DOHH2 (cell line): ENCODE results near the gene PRR14.

ENCODE experiments used
- H3F3A ChIP-seq: fragments of 200-600 bp; sonication (generic), shearing (Covaris generic); 2 replicates; pipeline ENCODE4 v1.6.0; 2016; ENCODE audit warnings: antibody characterized with exemption, mild to moderate bottlenecking; ENCODE audit not compliant: control insufficient read depth, insufficient read depth
- H3K27ac ChIP-seq: fragments of 200-600 bp; sonication (generic); 2 replicates; pipeline ENCODE4 v1.5.1; 2014; ENCODE audit warnings: low read depth, mild to moderate bottlenecking, low read length, moderate library complexity
- H3K27me3 ChIP-seq: fragments of 200-600 bp; sonication (generic); 2 replicates; pipeline ENCODE4 v1.6.1; 2014; ENCODE audit warnings: mild to moderate bottlenecking, low read length, mixed read lengths; ENCODE audit not compliant: control insufficient read depth
- H3K36me3 ChIP-seq: fragments of 200-600 bp; sonication (generic); 2 replicates; pipeline ENCODE4 v1.6.1; 2014; ENCODE audit warnings: mild to moderate bottlenecking, low read length, moderate library complexity, mixed read lengths; ENCODE audit not compliant: control insufficient read depth
- H3K4me1 ChIP-seq: fragments of 200-600 bp; sonication (generic); 2 replicates; pipeline ENCODE4 v1.6.1; 2014; ENCODE audit warnings: mild to moderate bottlenecking, low read length, mixed read lengths; ENCODE audit not compliant: control insufficient read depth
- H3K4me2 ChIP-seq: fragments of 200-600 bp; sonication (generic); 2 replicates; pipeline ENCODE4 v1.6.0; 2014; ENCODE audit warnings: mild to moderate bottlenecking, low read length, moderate library complexity
- H3K4me3 ChIP-seq: fragments of 200-600 bp; sonication (generic); 2 replicates; pipeline ENCODE4 v1.5.1; 2014; ENCODE audit warnings: mild to moderate bottlenecking, low read length, mixed read lengths
- H3K79me2 ChIP-seq: fragments of 200-600 bp; sonication (generic); 2 replicates; pipeline ENCODE4 v1.6.1; 2014; ENCODE audit warnings: mild to moderate bottlenecking, low read length, mixed read lengths; ENCODE audit not compliant: control insufficient read depth
- H3K9me2 ChIP-seq: fragments of 200-600 bp; sonication (generic); replicated peaks from 2 replicates; pipeline ENCODE4 v1.6.1; 2014; ENCODE audit warnings: mild to moderate bottlenecking, low read length, mixed read lengths; ENCODE audit not compliant: control insufficient read depth
- H3K9me3 ChIP-seq: fragments of 200-600 bp; sonication (generic); 2 replicates; pipeline ENCODE4 v1.6.1; 2014; ENCODE audit warnings: antibody characterized with exemption, low read length, mixed read lengths; ENCODE audit not compliant: control insufficient read depth, insufficient read depth
- H4K20me1 ChIP-seq: fragments of 200-600 bp; sonication (generic); 2 replicates; pipeline ENCODE4 v1.6.0; 2014; ENCODE audit warnings: low read depth, mild to moderate bottlenecking, antibody characterized with exemption, low read length, moderate library complexity; ENCODE audit not compliant: control insufficient read depth, insufficient read depth
- EZH2phosphoT487 ChIP-seq: fragments of 200-600 bp; sonication (generic); IDR thresholded peaks from 2 replicates; pipeline ENCODE4 v1.6.1; 2017; ENCODE audit warnings: borderline replicate concordance, mild to moderate bottlenecking, antibody characterized with exemption, low read length, moderate library complexity, mixed read lengths
- TF ChIP-seq, protein P1 (sequence below): fragments of 200-600 bp; sonication (generic); IDR thresholded peaks from one replicate; pipeline ENCODE4 v1.5.1; 2014; ENCODE audit warnings: antibody characterized with exemption, mild to moderate bottlenecking, low read depth, low read length; ENCODE audit not compliant: poor library complexity, severe bottlenecking

Gene PRR14

DNA sequence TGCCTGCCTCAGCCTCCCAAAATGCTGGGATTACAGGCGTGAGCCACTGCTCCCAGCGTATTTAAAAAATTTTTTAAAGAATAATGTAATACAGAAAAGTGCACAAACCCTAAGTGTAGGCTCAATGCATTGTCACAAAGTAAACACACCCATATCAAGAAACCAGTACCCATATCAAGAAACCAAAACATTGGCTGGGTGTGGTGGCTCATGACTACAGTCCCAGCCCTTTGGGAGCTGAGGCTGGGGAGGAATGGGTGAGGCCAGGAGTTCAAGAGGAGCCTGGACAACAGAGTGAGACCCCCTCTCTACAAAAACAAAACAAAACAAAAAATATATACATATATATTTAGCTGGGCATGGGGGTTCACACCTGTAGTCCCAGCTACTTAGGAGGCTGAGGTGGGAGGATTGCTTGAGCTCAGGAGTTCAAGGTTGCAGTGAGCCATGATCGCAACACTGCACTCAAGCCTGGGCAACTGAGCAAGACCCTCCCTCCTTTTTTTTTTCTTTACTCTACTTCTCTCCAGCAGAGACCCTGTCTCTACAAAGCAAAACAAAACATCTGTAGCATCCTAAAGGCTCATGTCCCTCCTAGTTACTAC lies 9.3 kb upstream of the PRR14 start:
- Histone ChIP-seq H3K4me1 (0 out of 2 replicates have a peak, but pooled peaks cover under 1% of the 10 kb centered on the region), H3F3A (0 out of 2 replicates have a peak, but pooled peaks cover 5% of the 10 kb centered on the region), H3K36me3 (no peaks in the 10 kb centered on the region), H3K9me2 (no peaks in the 10 kb centered on the region), H3K9me3 (no peaks in the 10 kb centered on the region), H3K4me2 (no peak overlapping the region), H3K27me3 (no peaks in the 10 kb centered on the region), H3K79me2 (no peaks in the 10 kb centered on the region; the same call in 1 of the 2 replicates), H4K20me1 (no peaks in the 10 kb centered on the region), H3K27ac (no peak overlapping the region), H3K4me3 (no peak overlapping the region)
- TF ChIP-seq, protein P1, sequence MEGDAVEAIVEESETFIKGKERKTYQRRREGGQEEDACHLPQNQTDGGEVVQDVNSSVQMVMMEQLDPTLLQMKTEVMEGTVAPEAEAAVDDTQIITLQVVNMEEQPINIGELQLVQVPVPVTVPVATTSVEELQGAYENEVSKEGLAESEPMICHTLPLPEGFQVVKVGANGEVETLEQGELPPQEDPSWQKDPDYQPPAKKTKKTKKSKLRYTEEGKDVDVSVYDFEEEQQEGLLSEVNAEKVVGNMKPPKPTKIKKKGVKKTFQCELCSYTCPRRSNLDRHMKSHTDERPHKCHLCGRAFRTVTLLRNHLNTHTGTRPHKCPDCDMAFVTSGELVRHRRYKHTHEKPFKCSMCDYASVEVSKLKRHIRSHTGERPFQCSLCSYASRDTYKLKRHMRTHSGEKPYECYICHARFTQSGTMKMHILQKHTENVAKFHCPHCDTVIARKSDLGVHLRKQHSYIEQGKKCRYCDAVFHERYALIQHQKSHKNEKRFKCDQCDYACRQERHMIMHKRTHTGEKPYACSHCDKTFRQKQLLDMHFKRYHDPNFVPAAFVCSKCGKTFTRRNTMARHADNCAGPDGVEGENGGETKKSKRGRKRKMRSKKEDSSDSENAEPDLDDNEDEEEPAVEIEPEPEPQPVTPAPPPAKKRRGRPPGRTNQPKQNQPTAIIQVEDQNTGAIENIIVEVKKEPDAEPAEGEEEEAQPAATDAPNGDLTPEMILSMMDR: no peak
- TF ChIP-seq EZH2phosphoT487: no peak

DNA sequence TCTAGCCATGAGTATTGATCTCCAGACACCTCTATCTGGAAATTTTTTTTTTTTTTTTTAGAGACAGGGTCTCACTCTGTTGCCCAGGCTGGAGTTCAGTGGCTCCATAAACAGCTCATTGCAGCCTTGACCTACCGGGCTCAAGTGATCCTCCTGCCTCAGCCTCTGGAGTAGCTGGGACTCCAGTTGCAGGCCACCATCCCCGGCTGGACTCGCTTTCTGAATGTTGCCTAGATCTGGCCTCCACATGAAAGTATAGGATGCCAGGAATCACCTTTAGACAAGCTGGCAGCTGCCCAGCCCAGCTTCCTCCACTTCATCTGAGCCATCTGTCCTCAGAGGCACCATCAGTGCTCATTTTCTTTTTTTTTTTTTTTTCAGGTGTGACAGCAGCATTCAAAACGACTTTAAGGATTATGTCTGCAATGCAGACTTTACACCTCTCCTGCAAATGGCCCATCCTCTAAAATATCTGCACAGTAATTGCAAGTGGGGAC lies 6.4 kb upstream of the PRR14 start:
- no peaks in the 10 kb centered on the region for H3K36me3 ChIP-seq
- H3K9me2 ChIP-seq: no peaks in the 10 kb centered on the region
- no peaks in the 10 kb centered on the region for H3F3A ChIP-seq
- no peaks in the 10 kb centered on the region for H4K20me1 ChIP-seq
- H3K27ac ChIP-seq: no peak overlapping the region
- TF ChIP-seq, protein P1: no peak
- TF ChIP-seq EZH2phosphoT487: no peak
- H3K4me3 ChIP-seq: no peak overlapping the region
- H3K4me2 ChIP-seq: no peak overlapping the region
- 0 out of 2 replicates have a peak, but pooled peaks cover 4% of the 10 kb centered on the region for H3K4me1 ChIP-seq
- H3K27me3 ChIP-seq: no peaks in the 10 kb centered on the region
- H3K9me3 ChIP-seq: no peaks in the 10 kb centered on the region
- no peaks in the 10 kb centered on the region for H3K79me2 ChIP-seq

DNA sequence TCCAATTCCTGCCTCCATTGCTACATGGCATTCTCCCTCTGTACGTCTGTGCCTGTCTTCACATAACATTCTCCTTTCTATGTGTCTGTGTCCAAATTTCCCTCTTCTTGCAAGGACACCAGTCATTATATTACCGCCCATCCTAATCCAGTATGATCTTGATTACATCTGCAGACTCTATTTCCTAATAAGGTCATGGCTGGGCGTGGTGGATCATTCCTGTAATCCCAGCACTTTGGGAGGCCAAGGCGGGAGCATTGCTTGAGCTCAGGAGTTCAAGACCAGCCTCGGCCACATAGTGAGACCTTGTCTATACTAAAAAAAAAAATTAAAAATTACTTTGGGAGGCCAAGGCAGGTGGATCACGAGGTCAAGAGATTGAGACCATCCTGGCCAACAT lies 5.0 kb upstream of the PRR14 start:
- H3K4me1 ChIP-seq: peaks cover 12% of the 10 kb centered on the region
- no peaks in the 10 kb centered on the region for H3K27me3 ChIP-seq
- H3K9me3 ChIP-seq: no peaks in the 10 kb centered on the region
- TF ChIP-seq, protein P1: no peak
- TF ChIP-seq EZH2phosphoT487: no peak
- no peak overlapping the region for H3K4me2 ChIP-seq
- H3K4me3 ChIP-seq: no peak overlapping the region
- no peak overlapping the region for H3K27ac ChIP-seq
- no peaks in the 10 kb centered on the region for H3K36me3 ChIP-seq
- H4K20me1 ChIP-seq: no peaks in the 10 kb centered on the region
- H3K79me2 ChIP-seq: no peaks in the 10 kb centered on the region
- H3F3A ChIP-seq: no peaks in the 10 kb centered on the region
- no peaks in the 10 kb centered on the region for H3K9me2 ChIP-seq
